HG02973 (cell line): ENCODE results near the gene CTH.
"Not testable (repeated sequence)": the region's sequence is repeated elsewhere in the genome, so short reads cannot be mapped to it uniquely, and the experiment has no call there.

Source experiments
- ATAC-seq: cut with Tn5 transposase; IDR thresholded peaks from one replicate; pipeline ENCODE4 v1.9.1; 2021; ENCODE audit warnings: moderate library complexity; ENCODE audit not compliant: unreplicated experiment

Gene CTH

GRCh38 chr1:70405780-70406416 is 5.2 kb upstream of the CTH start:
- no peak for ATAC-seq

DNA sequence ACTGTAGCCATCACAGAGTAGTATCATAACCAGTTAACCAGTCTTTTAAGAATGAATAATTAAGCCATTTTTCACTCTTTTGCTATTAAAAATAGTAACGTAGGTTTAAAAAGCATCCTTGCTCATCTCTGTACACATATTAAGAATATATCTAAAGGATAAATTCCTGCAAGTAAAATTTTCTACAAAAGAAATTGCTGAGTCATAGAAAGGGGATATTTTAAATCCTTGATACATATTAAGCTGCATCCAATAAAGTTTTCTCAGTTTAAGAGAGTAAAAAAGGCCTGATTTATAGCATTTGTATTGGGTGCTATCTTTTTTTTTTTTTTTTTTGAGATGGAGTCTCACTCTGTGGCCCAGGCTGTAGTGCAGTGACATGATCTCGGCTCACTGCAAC is 1.9 kb upstream of the CTH start:
- ATAC-seq, result no peak

- no peak for ATAC-seq
Observed at GRCh38 chr1:70411360-70411844, 334 bp downstream of the CTH start.

DNA sequence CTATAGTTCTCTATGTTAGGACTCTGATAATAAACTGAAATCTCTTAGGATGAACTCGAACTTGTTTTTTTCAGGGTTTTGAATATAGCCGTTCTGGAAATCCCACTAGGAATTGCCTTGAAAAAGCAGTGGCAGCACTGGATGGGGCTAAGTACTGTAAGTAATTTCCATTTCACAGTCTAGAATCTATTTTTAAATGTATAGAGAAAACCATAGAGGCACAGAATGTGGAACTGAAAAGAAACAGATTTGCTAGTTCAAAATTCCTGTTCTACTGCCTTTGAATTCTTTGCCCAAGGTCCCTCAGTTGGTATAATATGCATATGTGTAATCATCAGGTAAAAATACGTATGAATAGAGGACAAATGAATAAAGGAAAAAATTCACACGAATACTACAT is 4.8 kb downstream of the CTH start:
- no peak for ATAC-seq

GRCh38 chr1:70418973-70419734 is 8.1 kb downstream of the CTH start:
- ATAC-seq, result not testable (repeated sequence)

GRCh38 chr1:70420320-70420719 is 9.3 kb downstream of the CTH start:
- no peak for ATAC-seq

DNA sequence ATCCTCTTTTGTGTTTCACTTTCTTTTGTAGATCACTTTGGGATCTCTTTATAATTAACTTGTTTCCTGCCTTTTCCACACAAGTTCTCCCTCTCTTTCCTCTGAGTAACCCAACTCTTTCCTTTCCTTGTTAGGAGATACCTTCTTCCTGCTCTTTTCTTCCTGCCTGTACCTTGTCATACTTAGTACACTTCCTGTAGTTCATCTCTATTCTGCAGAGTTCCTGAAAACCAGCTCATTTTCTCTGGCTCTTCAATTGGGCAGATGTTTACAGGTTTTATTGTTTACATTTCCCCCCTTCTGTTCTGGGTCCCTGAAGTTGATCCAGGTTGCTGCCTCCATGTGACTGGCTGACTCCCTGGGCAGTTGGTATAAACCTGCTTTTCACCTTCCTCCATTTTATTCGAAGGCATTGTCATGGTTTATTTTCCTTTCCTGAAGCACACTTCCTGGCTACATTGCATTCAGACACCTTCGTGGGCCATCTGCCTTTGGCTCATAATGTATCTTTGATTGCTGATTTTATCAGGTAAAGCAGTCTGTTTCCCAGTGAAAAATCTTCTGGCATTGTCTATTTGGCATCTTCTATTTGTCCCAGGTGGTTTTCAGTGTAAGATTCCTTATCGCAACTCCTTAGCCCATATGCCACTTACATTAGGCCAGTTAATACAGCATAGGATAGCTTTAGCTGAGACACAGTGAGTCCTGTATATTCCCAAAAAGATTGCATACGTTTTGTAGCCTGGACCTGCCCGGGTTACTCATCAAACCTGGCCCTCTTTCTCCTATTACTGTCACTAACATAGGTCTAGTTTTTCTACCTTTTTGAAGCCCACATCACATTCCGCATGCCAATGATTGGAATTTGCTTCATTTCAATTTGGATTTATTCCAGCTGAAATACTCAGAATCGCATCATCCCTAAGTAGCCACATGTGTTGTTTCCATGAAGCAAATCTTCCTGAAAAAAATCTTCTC is 15.4 kb downstream of the CTH start:
- ATAC-seq, result no peak

DNA sequence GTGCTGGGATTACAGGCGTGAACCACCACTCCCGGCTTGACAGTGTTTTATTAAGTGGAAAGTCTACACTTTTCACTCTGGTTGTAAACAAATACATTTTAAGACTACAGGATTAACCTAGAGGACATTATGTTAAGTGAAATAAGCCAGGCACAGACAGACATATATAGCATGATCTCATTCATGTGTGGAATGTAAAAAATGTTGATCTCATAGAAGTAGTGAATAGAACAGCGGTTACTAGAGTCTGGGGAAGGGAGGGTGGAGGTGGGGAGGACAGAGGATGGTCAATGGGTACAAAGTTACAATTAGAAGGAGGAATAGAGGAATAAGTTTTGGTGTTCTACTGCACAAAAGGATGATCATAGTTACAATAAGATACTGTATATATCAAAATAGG is 16.9 kb downstream of the CTH start:
- ATAC-seq, result no peak

DNA sequence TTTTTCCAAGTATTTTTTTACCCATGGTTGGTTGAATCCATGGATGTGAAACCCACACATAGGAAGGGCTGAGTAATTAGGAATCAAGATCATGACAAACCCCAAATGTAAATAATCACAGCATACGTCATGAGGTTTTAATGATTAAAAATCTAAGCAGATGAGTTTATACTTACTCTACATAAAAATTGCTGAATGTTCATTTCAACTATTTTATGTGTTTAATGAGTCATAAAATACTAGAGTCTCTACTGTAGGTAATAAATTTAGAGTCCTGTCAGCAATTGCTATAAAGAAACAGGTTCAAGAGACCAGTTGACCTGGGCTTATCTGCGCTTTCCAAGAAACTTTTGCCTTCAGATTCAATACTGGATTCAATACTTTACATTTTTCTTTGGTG is 18.2 kb downstream of the CTH start:
- ATAC-seq, result no peak

DNA sequence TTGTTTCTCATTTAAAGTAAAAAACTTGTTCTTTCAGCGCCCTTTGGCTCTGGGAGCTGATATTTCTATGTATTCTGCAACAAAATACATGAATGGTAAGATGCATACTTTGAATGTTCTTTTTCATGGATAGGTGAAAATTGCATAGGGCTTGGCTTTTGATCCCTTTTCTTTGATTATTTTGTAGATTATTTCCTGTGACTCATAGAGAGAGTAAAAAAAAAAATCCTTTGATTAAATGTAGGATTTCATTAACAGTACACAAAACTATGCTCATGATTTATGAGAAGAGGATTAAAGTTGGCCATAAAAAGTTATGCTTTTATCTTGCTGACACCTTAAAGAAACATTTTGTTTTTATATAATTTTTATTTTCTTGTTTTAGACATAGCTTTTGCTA is 18.7 kb downstream of the CTH start:
- ATAC-seq, result no peak

DNA sequence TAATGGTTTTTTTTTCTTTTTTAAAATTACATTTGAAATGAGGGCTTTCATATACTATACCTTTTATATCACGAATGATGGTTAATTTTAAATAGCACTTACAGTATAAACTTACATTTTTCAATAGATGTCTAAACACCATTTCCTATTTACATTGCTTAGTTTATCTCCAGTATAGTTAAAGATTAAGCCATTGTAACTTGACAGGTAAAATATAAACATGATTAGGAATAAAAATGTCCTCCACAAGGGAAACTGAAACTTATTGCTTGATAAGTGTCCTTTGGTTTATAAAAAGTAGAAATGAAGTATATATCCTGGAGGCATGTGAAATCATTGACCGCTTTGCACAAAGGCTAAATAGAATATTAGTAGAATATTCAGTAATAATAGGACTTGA is 20.2 kb downstream of the CTH start:
- no peak for ATAC-seq

DNA sequence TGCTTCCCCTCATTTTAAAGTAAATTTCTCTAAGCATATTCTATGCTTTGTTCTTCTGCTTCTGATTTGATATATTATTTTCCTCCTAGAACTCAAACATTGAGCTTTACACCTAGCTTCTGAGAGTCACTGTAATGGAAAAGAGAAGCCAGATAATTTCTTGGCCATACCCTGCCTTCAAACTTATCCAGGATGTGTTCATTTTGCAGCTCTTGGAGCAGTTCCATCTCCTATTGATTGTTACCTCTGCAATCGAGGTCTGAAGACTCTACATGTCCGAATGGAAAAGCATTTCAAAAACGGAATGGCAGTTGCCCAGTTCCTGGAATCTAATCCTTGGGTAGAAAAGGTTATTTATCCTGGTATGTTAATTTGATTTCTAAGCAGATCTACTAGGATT is 20.8 kb downstream of the CTH start:
- ATAC-seq, result no peak

DNA sequence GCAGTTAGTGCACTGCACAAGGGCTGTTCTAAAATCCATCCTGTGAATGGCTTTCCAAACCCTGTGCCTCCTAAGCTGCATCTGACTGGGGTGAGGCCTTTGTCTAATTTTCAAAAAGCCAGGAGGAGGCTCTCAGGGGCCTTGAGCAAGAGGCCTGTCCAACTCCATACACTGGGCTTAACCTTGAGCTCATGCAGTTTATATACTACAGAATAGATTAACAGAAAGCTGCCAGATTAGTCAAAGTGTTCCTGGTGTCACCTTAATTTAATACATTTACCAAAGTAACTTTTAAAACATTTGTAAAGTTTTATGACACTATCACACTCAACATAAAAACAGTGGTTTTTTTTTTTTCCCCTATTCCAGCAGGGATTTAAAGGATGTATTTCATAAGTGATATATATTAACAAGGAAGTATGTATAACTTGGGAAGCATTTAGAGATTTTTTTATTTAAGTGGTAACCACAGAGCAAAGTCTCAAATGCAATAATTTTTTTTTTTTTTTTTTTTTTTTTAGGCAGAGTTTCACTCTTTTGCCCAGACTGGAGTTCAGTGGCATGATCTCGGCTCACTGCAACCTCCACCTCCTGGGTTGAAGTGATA is 23.3 kb downstream of the CTH start:
- ATAC-seq, result no peak

GRCh38 chr1:70436622-70437251 is 25.7 kb downstream of the CTH start:
- ATAC-seq, result no peak

DNA sequence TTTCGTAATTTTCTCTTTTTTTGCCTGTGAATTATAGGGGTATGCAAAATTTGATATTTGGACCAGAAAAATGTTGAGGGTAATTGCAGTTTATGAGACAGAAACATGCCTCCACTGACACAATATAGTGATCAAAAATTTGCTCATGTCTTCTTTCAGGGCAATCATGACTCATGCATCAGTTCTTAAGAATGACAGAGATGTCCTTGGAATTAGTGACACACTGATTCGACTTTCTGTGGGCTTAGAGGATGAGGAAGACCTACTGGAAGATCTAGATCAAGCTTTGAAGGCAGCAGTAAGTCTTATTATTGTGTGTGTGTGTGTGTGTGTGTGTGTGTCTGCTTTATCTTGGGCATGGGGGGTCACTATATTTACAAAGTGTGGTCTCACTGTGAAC is 27.5 kb downstream of the CTH start:
- no peak for ATAC-seq

DNA sequence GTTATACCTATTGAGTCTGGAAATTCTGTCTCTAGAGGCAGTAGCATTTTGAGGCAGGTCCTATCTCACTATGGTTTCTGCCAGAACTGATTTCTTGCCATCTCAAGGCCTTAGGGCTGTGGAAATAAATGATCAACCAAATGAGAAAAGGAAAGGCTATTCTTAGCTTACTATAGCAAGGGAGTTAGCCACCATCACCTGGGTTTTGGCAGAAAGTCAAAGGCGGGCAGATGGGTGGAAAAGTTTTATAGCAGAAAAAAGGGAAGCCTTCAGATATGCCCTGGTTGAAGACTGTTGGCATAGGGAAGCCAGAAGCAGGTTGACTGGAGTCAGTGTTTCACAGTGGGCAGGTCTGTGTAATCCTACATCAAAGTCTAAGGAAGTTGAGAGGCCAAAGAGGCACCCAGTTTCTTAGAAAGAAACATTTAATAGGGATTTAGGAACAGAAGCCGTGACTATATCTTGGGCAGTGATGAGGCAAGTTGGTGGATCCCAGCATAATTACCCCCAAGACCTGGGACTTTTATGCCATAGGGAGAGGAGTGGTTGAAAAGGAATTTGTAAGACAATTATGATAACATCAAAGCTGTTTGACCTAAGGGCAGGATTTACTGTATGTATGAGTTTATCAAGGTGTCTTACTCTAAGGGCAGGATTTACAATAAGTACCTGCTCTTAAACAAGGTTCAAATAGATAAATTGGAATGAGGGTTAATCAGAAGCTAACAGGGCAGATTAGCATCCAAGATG is 29.7 kb downstream of the CTH start:
- no peak for ATAC-seq

DNA sequence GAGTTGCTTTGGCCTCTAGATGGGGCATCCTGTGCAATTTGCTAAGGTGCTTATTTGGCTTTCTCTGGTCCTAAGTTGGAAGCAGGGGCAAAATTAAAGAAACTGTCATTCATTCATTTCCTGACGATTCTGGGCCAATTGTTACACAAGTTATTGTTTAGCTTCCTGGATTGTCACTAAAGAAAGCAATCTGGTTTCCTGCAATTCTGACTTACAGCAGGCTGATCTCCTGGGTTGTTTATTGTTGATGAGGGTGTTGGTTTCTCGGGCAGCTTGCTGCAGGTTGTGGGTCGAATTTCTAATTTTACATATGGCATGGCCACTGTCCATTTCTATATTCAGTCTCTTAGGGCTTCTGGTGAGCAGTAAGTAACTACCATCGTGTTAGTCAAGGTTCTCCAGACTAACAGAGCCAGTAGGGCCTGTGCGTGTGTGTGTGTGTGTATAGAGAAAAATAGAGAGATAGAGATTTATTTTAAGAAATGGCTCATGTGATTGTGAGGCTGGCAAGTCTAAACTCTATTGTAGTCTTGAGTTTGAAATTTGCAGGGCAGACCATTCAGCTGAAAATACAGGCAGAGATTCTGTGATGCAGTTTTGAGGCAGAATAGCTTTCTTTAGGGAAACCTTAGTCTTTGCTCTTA is 30.4 kb downstream of the CTH start:
- no peak for ATAC-seq

- no peak for ATAC-seq
Observed at GRCh38 chr1:70442490-70442889, 31.4 kb downstream of the CTH start.

- no peak for ATAC-seq
Observed at GRCh38 chr1:70443739-70444138, 32.7 kb downstream of the CTH start.
